GM08714 (cell line): ENCODE data around the gene MCCC1.
A peak's percentile ranks its signal among the peaks of the same experiment; 100 is the strongest.
"Not testable (repeated sequence)": the region's sequence is repeated elsewhere in the genome, so short reads cannot be mapped to it uniquely, and the experiment has no call there.

Source experiments
- H3K4me3 ChIP-seq: fragments of 200-500 bp; sonication (Bioruptor generic); 2 replicates; pipeline ENCODE4 v1.5.1; 2014; ENCODE audit warnings: mild to moderate bottlenecking, low read length, inconsistent platforms
- ZNF274 ChIP-seq: IDR thresholded peaks from 2 replicates; pipeline ENCODE4 v1.6.1; 2012; ENCODE audit warnings: mild to moderate bottlenecking, low read depth, low read length

MCCC1 gene

GRCh38 chr3:183116025-183116614 lies 16.8 kb upstream of the MCCC1 start:
- TF ChIP-seq ZNF274, result no peak
- peak overlapping the region; percentile 44; the same call in 1 of the 2 replicates for H3K4me3 ChIP-seq

- no peak overlapping the region for H3K4me3 ChIP-seq
- TF ChIP-seq ZNF274, result no peak
Observed at GRCh38 chr3:183114384-183115178, 15.3 kb upstream of the MCCC1 start.

DNA sequence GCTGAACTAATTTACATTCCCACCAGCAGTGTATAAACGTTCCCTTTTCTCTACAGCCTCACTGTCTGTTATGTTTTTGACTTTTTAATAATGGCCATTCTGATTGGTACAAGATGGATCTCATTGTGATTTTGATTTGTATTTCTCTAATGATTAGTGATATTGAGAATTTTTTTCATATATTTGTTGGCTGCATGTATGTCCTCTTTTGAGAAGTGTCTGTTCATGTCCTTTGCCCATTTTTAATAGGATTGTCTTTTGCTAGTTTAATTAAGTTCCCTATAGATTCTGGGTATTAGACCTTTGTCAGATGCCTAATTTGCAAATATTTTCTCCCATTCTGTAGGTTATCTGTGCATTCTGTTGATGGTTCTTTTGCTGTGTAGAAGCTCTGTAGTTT lies 10.6 kb upstream of the MCCC1 start:
- H3K4me3 ChIP-seq, result not testable (repeated sequence)

- no peak for TF ChIP-seq ZNF274
- no peak overlapping the region for H3K4me3 ChIP-seq
Observed at GRCh38 chr3:183108470-183108869, 9.2 kb upstream of the MCCC1 start.

DNA sequence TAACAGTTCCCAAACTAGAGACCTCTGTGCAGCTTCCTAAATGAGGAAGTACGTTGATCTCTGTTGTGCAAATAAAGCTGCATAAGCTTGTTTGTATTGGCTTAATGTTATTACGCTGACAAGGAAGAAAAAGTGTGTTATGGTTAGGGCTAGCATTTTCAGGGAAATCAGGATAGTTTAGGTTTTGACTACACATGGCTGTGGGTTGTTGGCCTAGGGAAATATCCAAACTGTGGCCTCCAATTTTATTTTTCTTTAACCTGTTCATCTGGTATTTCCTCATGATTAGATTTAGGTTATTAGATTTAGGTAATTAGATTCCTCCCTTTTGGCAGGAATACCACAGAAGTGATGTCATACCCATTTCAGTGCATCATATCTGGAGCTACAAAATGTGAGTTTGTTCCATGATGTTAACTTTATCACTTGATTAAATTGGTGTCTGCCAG lies 8.7 kb upstream of the MCCC1 start:
- no peak overlapping the region for H3K4me3 ChIP-seq
- no peak for TF ChIP-seq ZNF274

DNA sequence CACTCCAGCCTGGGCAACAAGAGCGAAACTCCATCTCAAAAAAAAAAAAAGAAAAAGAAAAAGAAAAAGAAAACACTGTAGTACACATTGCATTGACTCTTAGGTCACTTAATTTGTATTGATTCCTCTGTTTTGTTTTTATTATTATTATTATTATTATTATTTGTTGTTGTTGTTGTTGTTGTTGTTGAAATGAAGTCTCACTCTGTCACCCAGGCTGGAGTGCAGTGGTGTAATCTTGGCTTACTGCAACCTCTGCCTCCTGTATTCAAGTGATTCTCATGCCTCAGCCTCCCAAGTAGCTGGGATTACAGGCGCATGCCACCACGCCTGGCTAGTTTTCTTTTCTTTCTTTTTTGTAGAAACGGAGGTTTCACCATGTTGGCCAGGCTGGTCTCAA lies 8.1 kb upstream of the MCCC1 start:
- H3K4me3 ChIP-seq, result not testable (repeated sequence)

GRCh38 chr3:183106635-183107034 lies 7.3 kb upstream of the MCCC1 start:
- TF ChIP-seq ZNF274, result no peak
- H3K4me3 ChIP-seq, result no peak overlapping the region

GRCh38 chr3:183103950-183104349 lies 4.7 kb upstream of the MCCC1 start:
- not testable (repeated sequence) for H3K4me3 ChIP-seq

GRCh38 chr3:183101040-183101439 lies 1.7 kb upstream of the MCCC1 start:
- not testable (repeated sequence) for H3K4me3 ChIP-seq

DNA sequence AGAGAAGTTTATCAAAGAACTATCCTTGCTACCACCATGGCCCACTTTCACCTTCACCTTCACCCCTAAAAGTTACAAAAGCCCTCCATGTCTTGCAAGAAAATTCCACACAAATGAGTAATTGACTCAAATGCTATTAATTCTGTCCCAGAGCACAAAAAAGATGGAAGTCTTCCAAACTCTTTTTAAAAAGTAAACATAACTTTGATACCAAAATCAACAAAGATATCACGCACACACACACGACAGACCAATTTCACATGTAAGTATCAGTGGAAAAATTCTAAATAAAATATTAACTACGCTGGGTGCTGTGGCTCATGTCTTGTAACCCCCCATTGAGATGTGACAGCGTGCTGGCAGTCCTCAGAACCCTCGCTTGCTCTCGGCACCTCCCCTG lies 1.1 kb upstream of the MCCC1 start:
- H3K4me3 ChIP-seq, result no peak overlapping the region
- TF ChIP-seq ZNF274, result no peak

DNA sequence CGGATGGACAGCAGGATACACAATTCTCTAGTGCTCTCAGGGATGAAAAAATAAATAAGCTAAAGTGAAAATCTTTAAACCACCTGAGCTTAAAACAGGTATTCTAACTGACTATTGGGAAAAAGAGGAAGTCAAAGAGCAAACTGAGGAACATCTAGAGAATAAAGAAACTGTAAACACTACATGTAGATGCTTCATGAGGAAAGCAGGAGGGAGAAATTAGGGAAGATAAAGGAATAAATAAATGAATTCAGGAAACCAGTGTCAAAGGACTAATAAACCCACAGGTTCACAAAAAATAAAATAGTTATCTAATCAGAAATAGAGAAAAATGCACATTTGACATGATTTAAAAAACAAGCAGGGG lies 525 bp upstream of the MCCC1 start:
- no peak for TF ChIP-seq ZNF274
- peak overlapping the region; percentile 42; the same call in 1 of the 2 replicates for H3K4me3 ChIP-seq

- no peak for TF ChIP-seq ZNF274
Observed at GRCh38 chr3:183098536-183099025, 715 bp downstream of the MCCC1 start.

GRCh38 chr3:183094711-183095110 lies 4.6 kb downstream of the MCCC1 start:
- no peak for TF ChIP-seq ZNF274
- no peak overlapping the region for H3K4me3 ChIP-seq

More at GRCh38 chr3:183098536-183099025, 715 bp downstream of the MCCC1 start:
- H3K4me3 ChIP-seq, result peak overlapping the region; percentile 75

GRCh38 chr3:183092256-183092655 lies 7.0 kb downstream of the MCCC1 start:
- no peak for TF ChIP-seq ZNF274

DNA sequence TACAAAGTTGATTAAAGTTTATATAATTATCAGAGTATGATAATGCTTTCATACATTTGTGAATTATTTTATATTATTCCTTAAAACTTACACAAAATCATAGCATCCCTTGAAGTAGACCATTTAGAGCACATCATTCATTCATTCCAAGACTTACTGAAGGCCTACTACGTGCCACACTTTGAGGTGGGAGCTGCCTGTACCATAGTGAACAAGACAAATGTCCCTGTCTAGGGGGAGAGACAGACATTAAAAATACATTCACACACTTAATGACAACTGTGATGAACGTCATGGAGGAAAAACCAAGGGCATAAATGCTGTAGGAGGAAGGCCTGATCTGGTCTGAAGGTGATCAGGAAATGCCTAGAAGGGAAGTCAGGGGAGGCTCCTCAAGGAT lies 12.1 kb downstream of the MCCC1 start:
- TF ChIP-seq ZNF274, result no peak
- no peak overlapping the region for H3K4me3 ChIP-seq

More at GRCh38 chr3:183092256-183092655, 7.0 kb downstream of the MCCC1 start:
- no peak overlapping the region for H3K4me3 ChIP-seq
